NCI-H510A treated with DMSO at 0.1 percent for 48 hours (cell line): ENCODE data around the gene PNPLA2.

Experiments
- DNase-seq: peaks from one replicate; lab custom pipeline; 2025; lab: John Stamatoyannopoulos, UW

The PNPLA2 gene

DNA sequence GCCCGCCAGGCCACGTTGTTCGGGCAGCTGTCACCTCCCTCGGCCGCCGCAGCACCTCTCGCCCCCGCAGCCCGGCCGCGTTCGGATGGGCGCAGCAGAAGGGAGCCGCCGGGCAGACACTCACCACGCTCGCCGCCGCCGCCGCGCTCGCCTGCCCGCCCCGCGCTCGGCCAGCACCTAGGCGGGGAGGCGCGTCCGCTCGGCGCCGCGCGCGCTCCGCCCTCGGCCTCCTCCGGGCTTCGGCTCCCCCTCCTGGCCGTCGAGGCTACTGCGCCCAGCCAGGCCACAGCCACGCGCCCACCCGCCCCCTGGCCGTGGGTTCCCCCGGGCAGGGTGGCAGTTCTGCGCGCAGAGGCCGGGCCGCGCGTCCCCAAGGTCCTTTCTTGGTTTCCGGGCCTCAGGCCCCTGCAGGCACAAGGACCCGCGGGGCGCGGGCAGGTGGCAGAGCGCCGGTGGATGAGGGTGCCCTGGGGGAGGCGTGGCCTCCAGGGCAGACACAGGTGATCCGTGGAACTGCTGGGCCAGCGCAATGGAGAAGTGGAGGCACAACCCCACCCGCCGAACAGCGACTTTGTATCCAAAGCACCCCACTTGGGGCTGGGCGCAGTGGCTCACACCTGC is 20.5 kb upstream of the PNPLA2 start, which contains the start of gene SLC25A22:
TSS of gene SLC25A22 (minus strand) at position 189 of the 621 bp plus-strand sequence. CDS start 3,275 bp downstream, outside the sequence.
- peak; percentile 30 for DNase-seq

DNA sequence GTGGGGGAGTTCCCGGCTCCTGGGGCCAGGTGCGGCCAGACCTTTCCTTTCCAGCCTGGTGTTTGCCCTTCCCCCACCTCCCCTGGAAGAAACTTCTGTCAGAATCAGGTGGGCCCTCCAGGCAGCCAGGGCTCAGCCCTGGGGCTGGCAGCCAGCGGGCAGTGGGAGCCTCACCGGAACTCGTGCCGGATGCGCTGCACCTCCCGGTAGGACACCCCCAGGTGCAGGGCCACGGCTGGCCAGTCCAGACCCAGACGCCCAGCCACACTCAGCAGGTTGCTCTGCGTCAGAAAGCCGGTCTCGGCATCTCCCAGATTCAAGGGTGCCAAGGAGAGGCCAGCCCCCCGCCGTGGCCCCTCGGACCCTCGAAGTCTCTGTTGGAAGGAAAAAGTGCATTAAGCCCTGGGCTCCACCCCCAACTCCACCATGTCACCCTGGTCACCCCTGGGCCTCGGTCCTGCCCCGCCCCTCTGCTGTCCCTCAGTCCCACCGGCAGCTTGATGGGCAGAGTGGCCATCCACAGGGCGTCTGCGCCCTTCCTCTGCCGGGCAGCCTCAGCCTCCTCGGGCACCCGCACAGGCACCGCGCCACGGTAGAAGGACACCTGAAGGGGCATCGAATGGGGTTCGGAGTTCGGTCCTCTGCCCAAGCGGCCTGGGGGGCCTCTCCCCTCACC is 18.9 kb upstream of the PNPLA2 start:
- no peak for DNase-seq

DNA sequence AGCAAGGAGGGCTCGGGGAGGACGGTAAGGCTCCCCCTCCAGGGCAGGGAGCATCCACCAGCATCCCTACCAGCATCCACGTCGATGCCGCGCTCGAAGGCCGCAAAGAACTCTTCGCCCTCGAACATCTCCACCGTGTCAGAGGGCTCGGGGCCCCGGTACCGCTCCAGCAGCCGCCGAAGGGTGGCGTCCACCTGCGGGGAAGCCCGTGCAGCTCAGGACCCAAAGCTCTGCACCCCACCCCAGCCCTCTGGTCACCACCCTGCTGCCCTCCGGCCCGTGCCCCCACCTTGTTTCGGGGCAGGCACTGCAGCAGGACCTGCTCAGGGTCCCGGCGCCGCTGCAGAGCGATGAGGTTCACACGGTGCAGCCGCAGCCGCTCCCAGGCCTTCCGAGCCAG is 18.2 kb upstream of the PNPLA2 start:
- no peak for DNase-seq

DNA sequence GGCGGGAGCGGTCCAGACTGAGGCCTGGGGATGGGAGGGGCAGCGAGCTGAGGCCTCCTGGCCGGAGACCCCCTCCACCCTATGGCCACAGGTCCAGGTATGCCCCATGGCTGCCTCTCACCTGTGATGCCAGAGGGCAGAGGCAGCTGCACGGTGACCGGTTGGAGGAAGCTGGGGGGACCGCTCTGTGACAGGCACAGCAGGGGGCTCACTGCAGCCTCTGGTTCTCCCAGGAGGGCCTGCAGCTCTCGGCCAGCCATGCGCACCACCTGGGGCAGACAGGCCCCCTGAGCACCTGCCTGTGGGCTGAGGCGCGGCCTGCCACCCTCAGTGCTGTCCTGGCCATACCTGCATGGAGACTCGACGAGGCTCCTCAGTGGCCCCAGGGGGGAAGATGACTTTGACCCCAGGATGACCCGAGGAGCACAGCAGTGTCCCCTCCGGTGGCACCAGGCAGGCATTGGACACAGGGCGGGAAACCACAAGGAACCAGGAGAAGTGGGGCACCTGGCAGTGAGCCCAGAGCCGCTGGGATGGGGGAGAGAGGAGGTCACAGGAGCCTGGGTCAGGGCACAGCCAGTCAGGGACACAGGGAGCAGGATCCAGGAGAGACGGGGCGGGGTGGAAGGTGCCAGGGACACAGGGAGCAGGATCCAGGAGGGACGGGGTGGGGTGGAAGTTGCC is 17.5 kb upstream of the PNPLA2 start:
- no peak for DNase-seq

DNA sequence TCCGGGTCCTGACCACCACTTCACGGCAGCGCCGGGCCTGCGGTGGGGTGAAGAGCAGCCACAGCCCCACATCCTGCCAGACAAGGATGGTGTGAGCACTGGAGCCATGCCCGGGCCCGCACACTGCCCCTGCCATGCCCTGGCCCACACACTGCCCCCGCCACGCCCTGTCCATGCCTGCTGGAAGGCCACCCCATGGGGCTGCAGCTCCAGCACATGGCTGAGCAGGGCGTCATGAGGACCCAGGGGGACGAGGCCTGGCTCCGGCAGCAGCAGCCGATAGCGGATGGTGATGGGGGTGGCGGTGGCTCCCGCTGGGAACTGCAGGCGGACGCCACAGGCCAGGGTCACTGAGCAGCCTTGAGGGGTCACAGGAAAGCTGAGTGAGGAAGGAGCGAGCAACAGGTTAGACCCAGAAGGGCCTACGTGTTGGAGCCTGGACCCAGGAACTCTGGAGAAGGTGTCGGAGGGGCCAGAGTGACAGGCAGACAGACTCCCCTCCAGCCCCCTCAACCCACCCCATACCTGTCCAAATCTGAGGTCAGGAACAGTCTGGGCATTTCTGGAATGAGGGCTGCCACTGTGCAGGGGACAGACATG is 16.6 kb upstream of the PNPLA2 start:
- DNase-seq, result no peak

DNA sequence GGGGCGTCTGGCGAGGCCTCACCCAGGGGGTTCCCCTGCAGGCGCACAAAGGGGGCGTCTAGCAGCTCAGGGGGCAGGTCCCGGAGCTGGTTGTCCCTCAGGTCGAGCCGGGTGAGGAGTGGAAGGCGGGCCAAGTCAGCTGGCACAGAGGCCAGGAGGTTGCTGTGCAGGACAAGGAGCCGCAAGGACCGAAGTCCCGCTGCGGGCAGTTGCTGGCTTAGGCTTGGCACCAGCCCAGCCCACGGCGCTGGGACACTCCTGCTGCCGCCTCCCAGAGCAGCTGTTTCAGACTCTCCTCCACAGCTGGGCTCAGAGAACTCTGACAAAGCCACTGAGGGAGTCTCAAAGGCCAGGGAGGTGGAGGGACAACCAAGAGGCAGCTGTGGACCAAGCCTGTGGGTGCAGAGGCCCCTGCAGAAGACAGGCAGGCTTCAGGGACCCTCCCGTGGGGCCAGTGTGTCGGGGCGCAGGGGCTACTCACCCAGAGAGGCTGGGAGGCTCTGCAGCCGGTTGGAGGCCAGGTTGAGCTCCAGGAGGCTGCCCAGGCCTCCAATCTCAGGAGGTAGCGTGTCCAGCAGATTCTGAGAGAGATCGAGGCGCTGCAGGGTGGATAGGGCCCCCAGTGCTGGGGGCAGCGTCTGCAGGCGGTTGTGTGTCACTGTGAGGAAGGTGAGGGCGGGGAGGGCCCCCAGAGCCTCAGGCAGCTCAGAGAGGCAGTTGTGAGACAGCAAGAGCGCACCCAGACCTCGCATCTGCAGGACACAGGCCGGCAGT is 15.8 kb upstream of the PNPLA2 start:
- DNase-seq, result no peak

DNA sequence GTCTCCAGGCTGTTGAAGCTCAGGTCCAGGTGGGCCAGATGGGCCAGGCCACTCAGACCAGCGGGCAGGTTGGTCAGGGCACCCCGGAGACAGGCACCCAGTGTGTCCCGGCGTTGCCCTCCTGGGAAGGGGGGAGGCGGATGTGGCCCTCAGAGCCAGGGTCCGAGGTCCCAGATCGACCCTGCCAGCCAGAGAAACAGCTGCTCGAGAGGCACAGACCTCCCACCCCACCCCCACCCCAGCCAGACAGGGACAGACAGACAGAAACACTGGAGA is 15.3 kb upstream of the PNPLA2 start:
- DNase-seq, result no peak

DNA sequence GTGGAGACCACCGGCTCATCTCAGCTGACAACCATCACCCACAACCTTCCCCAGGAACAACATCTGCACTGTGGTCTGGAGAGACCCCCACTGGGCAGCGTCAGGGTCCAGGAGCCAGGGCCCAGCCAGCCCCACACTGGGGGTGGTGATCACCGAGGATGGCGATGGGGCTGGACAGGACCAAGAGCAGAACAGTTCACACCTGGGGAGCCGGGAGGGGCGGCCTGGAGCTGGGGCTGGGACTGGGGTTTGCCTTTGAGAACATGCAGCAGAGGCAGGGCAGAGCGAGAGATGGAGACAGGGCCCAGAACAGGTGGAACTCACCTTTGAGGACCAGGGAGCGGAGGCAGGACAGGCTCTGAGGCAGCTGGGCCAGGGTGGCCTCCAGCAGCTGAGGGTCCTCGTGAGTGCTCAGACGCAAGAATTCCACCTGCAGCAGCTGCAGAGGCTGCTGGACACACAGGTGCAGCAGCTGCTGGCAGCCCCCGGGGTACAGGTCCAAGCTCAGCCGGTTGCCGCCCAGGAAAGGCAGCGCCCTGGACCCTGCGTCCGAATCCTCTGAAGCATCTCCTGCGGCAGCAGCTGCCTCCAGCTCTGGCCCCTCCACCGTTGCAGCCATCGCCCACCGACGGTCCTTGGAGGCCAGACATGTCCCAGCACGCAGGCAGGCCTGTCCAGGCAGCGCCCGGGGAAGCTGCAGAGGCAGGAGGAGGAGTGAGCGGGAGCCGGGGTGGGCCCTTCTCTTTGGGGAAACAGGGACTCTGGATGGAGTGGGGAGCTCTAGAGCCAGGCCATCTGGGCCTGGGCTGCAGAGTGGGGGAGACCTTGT is 14.7 kb upstream of the PNPLA2 start:
- peak; percentile 25 for DNase-seq

DNA sequence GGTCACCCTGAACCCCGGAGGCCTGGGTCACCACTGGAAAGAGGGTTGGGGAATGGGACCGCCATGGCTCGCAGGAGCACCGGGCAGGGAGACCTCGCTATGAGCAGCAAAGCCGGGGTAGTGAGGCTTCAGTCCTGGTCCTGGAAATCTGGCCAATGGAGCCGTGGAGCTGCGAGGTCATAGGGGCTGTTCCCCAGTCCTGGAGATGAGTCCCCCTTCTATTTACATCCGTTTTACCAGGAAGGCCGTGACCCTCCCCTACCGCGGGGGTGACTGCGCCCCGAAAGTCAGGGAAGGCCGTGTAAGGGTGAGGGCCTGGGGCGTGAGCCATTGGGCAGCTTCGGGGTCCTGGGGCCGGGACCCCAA is 14.1 kb upstream of the PNPLA2 start:
- DNase-seq, result no peak

DNA sequence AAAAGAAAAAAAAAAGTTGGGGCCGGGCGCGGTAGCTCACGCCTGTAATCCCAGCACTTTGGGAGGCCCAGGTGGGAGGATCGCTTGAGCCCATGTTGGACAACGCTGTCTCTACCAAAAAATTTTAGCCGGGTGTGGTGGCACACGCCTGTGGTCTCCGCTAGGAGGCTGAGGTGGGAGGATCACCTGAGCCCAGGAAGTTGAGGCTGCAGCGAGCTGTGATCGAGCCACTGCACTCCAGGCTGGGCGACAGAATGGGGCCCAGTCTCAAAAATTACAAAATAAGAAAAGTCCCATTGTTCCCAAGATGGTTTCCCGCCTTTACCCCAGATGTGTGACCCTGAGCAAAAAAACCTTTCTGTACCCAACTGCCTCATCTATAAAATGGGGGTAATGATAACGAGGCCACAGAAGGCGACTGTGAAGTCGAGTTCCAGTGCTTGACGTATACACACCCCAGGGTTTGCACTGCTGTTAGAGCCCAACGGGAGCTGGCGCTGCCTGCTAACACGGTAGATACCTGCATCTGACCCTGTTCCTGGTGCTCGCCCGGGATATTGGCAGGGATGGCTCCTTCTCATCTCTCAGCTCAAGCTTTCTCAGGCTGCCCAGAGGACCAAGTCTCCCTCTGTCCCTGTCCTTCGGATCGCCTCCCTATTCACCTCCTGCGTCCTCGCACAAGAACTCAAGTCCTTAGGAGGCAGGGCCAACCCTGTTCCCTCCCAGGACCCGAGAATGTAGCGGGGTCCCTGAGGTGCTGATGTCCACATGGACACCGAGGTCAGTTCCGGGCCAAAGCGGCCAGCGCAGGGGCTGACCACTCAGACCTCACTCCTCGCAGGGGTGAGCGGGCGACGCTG is 10.1 kb upstream of the PNPLA2 start:
- DNase-seq, result no peak

DNA sequence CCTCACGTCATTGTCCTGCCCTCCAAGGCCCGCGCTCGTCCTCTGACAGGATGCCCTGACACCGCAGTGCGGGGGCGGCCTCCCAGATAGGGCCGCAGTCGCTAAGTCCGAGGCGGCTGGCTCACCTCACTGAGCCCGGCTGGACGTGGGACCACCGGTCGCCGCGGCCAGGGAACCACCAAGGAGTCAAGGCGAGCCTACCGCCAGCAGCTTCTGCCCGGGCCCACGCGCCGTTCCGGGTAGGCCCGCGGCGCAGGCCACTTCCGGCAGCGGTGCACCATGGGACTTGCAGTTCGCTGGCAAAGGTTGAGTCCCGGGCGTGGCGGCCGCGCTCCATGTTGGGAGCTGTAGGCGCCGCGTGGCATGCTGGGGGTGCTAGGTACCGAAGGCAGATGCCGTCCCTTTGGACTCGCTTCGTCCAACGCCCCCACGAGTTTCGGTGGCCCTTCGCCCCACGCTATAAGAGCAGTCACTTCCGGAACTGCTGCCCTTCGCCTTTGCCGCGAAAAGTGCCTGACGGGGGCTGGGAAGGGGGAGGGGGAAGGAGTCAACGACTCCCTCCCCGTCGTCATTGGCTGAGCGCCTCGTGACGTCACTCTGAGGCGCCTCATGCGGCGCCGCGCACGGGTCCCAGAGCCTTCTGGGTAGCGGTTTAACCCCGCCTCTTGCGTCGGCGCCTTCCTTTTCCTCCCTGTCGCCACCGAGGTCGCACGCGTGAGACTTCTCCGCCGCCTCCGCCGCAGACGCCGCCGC is 9.3 kb upstream of the PNPLA2 start, which contains the start of gene RPLP2:
TSS of gene RPLP2 (plus strand) at position 681 of the 753 bp plus-strand sequence. CDS start 268 bp downstream, outside the sequence.
- DNase-seq, result peak; percentile 86

DNA sequence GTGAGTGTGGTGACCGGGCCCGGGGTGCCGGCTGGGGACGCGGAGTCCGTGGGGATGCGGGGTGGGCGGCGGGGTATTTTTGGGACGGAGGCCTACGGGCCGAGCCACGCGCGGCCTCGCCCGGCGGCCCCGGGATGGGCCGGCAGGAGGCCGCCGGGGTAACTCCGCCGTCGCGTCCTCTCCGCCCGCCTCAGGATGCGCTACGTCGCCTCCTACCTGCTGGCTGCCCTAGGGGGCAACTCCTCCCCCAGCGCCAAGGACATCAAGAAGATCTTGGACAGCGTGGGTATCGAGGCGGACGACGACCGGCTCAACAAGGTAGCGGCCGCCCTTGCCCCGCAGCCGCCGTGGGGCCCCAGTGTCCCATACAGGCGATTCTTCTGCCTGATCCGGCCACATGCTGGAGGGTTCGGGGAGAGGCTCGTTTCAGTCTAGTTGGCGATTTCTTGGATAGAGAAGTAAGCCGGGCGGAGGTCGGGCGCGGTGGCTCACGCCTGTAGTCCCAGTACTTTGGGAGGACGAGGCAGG is 8.6 kb upstream of the PNPLA2 start:
- DNase-seq, result no peak

DNA sequence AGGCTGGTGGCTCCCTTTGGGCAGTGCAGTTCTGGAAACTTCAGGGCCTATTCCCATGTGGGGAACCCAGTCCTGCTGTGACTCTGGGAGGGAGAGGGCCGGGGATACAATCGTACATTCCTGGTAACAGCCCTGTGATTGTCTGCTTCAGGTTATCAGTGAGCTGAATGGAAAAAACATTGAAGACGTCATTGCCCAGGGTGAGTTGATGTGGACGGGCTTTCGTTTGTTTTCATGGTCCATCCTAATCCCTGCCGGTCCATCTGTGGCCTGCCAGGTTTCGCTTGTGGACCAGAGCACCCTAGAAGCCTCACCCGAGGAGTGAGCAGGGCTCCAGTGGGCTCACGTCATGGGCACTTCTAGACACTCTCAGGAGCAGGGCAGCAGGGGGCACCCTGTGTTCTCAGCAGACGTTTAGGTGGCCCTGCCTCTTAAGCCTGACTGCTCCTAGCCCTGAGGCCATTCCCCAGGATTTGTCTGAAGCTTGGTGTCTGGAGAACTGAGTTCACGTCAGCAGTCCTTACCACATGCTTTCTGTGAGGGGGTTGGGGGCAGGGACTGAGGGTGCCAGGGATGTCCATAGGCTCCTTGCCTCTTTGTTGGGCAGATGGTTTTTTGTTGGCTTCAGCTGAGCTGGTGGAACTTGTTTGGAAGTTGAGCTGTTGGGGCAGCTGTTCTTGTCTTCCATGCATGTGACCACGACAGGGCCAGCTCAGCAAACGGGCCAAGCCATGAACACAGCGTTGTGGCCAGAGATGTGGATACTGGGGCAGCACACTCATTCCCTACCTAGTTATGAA is 7.1 kb upstream of the PNPLA2 start:
- no peak for DNase-seq

DNA sequence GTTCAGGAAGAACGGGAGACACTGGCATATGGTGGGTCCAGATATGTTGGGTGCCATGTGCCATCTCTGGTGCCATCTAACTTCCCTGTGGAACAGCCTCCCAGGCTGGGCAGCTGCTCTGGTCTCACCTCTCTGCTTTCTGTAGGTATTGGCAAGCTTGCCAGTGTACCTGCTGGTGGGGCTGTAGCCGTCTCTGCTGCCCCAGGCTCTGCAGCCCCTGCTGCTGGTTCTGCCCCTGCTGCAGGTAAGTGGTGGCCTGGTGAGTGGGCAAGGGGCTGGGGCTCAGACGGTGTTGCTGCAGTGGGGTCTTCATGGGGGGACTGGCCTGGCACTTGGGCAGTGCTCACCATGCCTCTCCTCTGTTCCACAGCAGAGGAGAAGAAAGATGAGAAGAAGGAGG is 6.3 kb upstream of the PNPLA2 start:
- no peak for DNase-seq

DNA sequence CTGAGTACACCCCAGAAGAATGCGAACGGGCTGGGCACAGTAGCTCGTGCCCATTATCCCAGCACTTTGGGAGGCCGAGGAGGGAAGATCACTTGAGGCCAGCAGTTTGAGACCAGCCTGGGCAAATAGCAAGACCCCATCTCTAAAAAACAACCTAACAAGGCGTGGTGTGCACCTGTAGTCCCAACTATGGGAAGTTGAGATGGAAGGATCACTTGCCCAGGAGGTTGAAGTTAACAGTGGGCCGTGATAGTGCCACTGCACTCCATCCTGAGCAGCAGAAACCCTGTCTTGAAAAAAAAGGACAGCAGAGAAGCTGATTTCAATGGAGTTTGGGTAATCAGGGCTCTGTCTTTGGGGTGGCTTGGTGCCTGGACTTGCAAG is 5.7 kb upstream of the PNPLA2 start:
- DNase-seq, result no peak

DNA sequence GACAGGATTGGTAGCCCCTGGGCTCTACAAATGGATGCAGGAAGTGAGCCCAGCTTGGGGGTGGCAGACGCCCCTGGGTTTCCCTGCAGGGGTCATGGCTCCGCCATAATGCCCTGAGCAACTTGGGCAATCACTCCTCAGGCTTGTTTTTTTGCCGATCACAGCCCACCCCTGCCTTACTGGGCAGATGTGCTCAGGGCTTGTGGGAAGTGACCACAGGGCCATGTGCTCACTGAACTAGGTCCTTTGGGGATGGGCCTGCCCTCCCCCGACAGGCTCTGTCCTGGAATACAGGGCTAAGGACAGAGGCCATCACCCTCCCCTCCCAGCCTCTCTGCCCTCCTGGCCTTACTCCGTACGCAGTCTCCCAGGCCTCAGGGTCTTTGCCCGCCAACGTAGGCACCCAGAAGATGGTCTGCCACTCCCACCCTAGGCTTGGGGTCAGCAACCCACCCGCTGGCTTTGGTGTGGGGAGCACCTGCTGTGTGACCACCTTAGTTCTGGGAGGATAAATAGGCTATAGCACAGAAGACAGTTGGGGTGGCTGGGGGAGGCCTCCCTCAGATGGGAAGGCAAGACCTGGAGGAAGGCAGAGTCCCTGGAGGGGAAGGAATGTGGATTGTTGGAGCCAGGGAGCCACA is 5.1 kb upstream of the PNPLA2 start:
- no peak for DNase-seq

DNA sequence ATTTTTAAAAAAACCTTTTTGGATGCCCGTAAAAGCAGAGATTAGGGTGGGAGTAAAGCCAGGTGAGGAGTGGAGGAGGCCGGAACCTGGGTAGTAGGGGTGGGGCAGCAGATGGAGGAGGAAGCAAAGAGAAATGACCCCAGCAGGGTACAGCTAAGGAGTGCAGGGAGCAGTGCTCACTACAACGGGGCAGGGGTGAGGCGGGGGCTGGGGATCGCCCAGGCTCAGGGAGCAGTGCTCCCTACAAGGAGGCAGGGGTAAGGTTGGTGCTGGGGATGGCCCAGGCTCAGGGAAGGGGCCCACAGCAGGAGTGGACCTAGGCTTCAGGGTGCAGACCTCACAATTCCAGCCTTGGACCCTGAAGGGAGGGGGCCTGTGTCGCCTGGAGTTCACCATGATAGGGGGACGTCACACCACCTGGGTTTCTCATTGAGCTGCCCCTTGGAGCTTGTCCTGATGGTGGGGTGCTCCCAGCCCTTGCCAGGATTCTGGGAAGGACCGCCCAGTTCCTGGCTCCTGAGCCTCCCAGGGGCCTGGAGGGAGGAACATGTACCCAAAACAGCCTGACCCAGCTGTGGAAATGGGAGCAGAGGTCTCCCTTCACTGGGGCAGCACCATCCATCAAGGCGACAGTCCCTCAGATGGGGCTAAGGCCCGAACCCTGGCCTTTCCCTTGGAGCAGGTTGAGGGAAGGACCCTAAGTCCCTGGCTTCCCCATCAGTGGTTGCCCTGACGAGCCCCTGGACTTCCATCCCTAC is 2.9 kb upstream of the PNPLA2 start:
- no peak for DNase-seq

DNA sequence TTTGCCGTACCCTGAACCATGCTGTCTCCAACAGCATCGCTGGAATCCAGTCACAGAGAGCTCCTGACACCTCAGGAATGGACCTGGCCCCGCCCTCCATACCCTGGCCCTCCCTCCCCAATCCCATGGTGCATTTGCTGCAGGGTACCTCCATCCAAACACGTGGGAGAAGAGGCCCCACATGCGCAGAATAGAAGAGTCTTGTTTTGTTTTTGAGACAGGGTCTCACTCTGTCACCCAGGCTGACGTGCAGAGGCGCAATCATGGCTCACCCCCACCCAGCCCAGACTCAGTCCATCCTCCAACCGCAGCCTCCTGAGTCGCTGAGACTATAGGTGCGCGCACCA is 2.3 kb upstream of the PNPLA2 start:
- DNase-seq, result no peak
